T-helper 1 cell treated with Interleukin-12 subunit alpha and Interleukin-12 subunit beta and Interleukin-4 antibody, amounts not matched to agents 30 ng/mL and 1 ng/mL, for 36 hours (primary cell): ENCODE measurements around the gene TTC31. TPM values are rescaled to one million over a fixed set of nuclear protein-coding genes. Genes with fewer than 3 reads are reported as not detected.
"Not testable (repeated sequence)": the region's sequence is repeated elsewhere in the genome, so short reads cannot be mapped to it uniquely, and the experiment has no call there.

Experiments
- intact Hi-C: fragments of 100-400 bp; cut with micrococcal nuclease; formaldehyde crosslinking; loops from one replicate; pipeline ENCODE4 v1.15.1; 2024
- total RNA-seq: library from RNA; stranded (reverse); gene quantifications from 2 replicates; pipeline ENCODE4 v1.2.3, GENCODE V29; 2022

The TTC31 gene
- total RNA-seq, 1 donor from 2014 or later: 47.9 TPM

DNA sequence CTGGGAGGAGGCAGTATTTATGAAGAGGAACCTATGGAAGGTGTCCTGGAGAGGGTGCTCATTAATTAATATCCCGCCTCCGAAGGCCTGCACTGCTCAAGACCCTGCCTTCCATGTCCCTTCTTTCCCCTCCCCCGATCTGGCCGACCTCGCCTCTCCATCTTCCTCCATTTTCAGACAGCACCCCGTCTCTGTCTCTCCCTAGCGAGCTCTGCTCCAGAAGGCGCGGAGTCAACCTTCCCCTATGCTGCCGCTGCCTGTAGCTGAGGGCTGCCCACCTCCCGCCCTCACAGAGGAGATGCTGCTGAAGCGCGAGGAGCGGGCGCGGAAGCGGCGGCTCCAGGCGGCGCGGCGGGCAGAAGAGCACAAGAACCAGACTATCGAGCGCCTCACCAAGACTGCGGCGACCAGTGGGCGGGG is 25.7 kb upstream of the TTC31 start:
- intact Hi-C loops: loop anchor here (5.0 kb wide), 1 partner anchor 1070 kb away; the partner anchor contains the start of gene ALMS1

DNA sequence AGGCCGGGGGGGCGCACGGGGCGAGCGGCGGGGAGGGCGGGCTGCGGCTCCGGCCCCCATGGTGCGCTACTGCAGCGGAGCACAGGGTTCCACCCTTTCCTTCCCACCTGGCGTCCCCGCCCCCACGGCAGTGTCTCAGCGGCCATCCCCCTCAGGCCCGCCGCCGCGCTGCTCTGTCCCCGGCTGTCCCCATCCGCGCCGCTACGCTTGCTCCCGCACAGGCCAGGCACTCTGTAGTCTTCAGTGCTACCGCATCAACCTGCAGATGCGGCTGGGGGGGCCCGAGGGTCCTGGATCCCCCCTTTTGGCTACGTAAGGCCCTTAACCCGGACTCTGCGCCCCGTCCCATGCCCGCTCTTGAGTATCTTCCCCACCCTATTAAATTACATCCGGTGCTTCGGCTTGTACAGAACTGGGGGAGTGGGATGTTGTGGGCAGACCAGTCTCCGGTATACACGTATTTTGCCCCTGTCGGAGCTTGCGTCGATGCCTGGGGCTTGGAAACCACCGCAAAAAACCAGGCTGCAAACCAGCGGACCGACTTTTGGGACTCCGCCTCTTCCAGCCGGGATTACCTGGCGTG is 25.2 kb upstream of the TTC31 start:
- intact Hi-C loops: loop anchor here (1.0 to 5.0 kb wide), 15 partner anchors 9 to 1223 kb away; partner anchors contain the start of genes ALMS1, AUP1, C2orf81 and CCT7

DNA sequence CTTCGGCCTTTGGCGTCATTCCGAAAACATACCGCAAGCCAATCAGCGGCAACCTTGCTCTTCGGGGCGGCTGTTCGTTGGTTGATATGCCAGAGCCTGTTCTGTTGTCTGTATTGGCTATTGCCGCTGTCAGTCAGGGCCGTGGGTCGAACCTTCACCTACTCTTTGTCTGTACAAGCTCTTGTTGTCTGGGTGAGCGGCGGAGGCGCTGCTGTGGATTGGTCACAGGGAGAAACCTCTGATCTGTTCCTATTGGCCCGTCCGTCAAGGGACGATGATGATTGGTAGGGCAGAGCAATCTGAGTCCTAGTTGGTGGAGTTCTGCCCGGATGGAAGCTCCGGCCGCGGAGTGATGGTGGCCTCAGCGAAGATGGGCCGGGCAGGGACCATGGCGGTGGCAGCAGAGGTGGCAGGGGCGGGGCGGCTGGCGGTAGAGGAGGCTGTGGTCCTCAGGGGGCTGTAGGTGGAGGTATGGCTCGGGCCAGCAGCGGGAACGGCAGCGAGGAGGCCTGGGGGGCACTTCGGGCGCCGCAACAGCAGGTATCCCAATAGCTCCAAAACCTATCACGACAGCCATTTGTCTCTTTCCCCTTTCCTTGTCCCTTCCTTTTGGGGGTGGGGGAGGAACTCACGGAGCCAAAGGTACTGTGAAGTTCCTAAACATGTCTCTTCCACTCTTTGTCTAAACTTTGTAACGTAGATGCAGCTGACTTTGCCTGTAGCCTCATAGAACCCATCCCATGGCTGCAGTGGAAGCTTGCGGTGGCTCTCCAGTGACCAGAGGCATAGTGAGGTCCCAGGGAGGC is 24.5 kb upstream of the TTC31 start, which contains the start of gene WBP1:
WBP1 (plus strand) TSS at position 307 of the 806 bp plus-strand sequence; CDS start at position 472, 165 bp downstream.
- intact Hi-C loops: loop anchor here (1.0 to 5.0 kb wide), 15 partner anchors 8 to 1224 kb away; partner anchors contain the start of genes ALMS1, AUP1, C2orf81 and CCT7

DNA sequence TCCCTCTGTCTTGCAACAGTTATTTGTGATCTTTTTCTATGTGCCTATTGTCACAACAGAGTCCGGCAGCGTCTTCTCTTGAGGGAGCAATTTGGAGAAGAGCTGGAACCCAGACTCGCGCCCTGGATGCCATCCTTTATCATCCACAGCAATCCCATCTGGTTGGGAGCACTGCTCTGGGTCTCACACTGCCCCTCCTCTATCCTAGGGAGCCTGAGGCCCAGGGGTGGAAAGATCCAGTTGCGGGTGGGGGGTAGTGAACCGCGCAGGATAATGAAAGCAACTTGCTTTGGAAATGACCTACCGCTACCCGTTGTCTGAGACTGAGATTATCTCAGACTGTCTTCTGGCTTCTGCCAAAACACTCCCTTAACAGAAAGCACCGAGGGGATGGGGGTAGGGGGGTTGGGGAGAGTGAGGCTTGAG is 23.9 kb upstream of the TTC31 start:
- intact Hi-C loops: loop anchor here (1.0 to 5.0 kb wide), 15 partner anchors 7 to 1225 kb away; partner anchors contain the start of genes ALMS1, AUP1, C2orf81 and CCT7

DNA sequence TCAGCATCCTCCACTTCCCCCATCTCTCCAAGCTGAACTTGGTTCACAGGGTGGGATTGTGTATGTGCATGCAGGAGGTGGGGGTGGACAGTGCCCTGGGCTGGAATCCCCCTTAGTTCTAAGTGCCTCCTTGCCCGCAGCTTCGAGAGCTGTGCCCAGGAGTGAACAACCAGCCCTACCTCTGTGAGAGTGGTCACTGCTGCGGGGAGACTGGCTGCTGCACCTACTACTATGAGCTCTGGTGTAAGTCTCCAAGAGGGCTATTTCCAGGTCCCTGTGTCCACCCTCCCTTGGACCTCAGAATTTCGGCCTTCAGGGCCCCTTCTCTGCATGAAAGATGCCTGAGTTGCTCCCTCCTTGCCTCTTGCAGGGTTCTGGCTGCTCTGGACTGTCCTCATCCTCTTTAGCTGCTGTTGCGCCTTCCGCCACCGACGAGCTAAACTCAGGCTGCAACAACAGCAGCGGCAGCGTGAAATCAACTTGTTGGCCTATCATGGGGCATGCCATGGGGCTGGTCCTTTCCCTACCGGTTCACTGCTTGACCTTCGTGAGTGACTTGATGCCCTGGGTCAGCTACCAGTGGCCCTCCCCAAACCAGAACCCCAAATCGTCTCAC is 23.3 kb upstream of the TTC31 start:
- intact Hi-C loops: loop anchor here (2.0 to 5.0 kb wide), 4 partner anchors 195 to 1072 kb away; partner anchors contain the start of genes ALMS1 and SEMA4F

DNA sequence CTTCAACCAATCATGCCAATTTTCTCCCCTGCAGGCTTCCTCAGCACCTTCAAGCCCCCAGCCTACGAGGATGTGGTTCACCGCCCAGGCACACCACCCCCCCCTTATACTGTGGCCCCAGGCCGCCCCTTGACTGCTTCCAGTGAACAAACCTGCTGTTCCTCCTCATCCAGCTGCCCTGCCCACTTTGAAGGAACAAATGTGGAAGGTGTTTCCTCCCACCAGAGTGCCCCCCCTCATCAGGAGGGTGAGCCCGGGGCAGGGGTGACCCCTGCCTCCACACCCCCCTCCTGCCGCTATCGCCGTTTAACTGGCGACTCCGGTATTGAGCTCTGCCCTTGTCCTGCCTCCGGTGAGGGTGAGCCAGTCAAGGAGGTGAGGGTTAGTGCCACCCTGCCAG is 22.7 kb upstream of the TTC31 start:
- intact Hi-C loops: not testable (repeated sequence)

DNA sequence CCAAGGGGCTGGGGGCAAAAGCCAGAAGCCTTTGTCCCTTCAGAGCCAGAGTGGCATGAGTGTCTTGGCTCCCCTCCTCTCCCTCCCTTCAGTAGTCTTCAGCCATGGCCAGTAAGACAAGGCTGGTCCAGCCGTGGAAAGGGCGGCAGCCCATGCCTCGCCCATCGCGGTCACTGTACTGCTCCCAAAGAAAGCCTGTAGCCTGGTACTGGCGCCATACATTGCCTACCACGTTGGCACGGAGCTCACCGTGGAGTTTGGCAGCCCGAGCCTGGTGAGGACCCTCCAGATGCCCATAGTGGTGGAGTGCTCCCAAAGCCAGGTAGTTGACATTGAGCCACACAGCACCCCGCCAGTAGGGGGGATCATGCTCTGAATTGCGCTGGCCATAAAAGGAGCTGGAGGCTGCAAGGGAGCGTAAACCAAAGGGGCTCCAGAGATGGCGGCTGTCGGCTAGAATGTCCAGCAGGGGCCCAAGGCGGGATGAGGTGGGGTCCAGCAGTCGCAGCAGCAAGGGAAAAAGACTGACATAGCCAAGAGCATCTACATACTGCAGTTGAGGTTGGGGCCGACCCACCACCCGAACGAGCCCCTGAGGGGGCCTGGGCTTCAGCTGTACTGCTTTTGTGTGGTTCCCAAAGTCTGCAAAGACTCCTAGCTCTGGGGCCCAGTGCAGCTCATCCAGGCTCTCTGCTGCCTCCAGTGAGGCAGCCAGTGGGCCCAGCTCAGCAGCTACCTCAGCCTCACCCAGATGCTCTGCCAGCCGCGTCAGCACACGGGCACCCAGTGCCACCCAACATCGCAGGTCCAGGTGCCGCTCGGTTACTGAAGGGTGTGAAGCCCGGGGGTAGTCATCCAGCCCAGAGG is 21.5 kb upstream of the TTC31 start:
- intact Hi-C loops: no loop called here

DNA sequence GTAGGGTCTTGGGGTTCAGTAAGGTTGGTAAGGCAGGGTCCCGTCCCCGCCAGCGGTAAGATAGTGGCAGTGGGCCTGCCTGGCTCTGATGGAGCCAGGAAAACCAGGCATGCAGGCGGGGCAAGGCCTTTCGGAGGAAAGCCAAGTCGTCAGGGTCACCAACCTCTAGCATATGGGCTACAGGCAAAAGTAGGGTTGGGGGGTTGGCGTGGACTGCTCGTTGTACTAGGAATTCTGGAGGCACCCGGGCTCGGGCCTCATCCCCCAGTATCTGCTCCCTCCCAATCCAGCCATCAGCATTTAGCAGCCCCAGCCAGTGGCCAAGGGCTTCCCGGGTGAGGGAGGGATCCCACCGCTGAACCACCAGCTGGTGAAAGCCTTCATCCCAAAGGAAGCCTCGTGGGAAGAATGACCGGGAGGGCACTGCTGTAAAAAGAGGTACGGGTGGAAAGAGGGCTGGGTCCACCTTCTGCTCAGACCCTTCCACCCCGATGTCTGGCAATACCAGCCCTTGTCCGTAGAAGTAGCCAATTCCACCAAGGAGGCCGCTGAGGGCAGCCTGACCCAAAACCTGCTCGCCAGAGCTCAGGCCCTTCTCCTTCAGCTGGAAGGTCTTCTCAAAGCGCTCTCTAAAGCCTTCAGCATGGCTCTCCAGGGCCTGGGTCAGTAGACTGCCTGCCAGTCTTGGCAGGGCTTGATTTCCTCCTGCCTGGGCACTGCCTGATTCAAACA is 20.7 kb upstream of the TTC31 start:
- intact Hi-C loops: no loop called here

DNA sequence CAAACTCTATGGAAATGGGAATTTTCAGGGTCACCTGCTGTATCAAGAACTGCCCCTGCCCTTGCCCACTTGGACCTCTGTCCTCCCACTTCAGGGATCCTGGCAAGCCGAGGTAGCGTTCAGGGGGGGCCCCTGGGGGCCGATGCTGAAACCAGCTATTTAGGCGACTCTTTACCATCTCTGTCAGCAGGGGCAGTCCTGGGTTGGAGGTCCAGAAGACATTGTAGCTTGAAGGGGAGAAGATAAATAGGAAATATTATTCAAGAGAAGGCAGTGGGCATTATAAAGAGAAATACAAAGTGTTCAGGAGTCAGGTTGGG is 20.1 kb upstream of the TTC31 start:
- intact Hi-C loops: no loop called here

DNA sequence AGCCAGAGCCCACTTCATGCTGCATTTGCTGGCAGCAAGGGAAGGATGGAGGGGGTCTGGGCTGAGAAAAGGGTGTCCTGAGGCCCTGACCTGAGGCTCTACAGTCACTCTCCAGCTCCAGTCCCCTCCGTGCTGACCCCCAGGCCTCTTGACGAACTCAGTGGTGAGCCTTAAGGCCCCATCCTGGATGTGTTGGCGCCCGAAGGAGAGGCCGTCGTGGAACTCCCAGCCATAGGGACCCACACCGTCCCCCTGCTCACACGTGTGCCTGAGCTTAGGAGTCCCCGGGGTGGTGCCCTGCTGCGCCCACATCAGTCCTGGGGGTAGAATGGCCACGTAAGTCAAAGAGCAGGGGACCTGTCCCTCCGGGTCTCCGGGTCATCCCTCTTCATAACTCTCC is 18.5 kb upstream of the TTC31 start:
- intact Hi-C loops: loop anchor here (1.0 kb wide), 1 partner anchor 8 kb away; the partner anchor contains the start of gene MRPL53

DNA sequence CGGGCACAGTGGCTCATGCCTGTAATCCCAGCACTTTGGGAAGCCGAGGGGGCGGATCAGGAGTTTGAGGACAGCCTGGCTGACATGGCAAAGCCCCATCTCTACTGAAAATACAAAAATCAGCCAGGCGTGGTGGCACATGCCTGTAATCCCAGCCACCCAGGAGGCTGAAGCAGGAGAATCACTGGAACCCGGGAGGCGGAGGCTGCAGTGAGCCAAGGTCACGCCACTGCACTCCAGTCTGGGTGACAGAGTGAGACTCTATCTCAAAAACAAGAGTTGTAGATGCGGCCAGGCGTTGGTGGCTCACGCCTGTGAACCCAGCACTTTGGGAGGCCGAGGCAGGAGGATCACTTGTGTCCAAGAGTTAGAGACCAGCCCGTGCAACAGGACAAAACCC is 12.1 kb upstream of the TTC31 start:
- intact Hi-C loops: loop anchor here (5.0 kb wide), 1 partner anchor 1238 kb away; the partner anchor contains the start of genes CCT7 and PRADC1

DNA sequence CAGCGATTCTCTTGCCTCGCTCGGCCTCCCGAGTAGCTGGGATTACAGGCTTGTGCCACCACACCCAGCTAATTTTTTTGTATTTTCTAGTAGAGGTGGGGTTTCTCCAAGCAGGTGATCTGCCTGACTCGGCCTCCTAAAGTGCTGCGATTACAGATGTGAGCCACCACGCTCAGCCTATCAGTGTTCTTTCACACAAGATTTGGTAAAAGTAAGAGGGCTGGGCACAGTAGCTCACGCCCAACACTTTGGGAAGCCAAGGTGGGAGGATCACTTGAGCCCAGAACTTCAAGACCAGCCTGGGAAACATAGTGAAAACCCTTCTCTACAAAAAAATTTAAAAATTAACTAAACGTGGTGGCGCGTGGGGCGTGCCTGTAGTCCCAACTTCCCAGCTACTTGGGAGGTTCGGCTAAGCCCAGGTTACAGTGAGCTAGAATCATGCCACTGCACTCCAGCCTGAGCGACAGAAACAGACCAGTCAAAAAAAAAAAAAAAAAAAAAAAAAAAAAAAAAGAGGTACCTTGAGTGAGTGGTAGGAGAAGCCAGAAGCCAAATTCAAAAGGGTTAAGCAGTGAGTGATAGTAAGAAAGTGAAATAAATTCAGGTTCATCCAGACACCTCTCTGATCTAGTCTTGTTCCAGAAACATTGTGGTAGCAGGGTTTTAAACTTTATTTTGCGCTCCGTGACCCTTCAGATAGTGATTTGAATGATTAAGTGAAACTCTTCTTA is 11.4 kb upstream of the TTC31 start:
- intact Hi-C loops: loop anchor here (1.0 to 5.0 kb wide), 11 partner anchors 7 to 1239 kb away; partner anchors contain the start of genes AUP1, C2orf81, CCT7 and HTRA2

DNA sequence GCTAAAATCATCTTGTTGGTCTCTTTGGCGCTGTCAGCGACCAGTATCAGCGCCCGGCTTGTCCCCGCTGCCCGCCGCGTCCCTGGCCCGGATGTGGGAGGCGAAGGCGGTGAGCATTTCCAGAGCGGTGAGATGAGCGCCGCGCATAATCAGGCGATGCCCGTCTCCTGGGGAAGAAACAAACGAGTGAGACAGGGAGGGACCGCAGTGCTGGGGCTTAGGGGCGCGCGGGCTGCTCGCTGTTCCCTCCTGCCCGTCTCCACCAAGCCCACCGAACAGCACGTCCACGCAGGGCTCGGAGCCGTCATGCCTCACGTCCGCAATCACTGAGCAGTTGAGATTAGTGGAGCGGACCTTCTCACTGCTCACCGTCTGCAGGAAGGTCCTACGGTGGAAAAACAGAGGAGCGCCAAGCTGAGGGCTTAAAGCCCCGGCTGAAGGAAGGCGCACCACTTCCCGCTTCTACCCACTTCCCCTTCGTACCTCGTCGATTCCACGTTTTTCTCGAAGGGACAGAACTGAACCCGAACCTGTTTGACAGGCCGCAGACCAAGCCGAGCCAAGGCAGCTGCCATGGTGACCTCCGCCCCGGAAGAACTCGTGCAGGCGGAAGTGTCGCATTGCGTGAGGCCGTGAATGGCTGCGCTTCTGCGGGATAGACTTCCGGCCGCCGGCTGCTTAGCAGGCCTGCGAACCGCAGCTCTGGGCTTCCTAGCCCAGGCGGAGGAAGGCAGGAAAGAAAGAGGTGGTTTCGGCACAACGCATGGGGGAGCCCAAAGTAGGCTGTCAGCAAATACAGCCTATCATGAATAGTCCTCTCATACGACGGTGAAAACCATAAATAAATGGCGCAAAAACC is 10.6 kb upstream of the TTC31 start, which contains the start of gene MRPL53:
MRPL53 (minus strand) TSS at position 595 of the 859 bp plus-strand sequence; CDS start at position 575, 20 bp downstream.
- intact Hi-C loops: loop anchor here (1.0 to 5.0 kb wide), 11 partner anchors 8 to 1240 kb away; partner anchors contain the start of genes AUP1, C2orf81, CCT7 and HTRA2

DNA sequence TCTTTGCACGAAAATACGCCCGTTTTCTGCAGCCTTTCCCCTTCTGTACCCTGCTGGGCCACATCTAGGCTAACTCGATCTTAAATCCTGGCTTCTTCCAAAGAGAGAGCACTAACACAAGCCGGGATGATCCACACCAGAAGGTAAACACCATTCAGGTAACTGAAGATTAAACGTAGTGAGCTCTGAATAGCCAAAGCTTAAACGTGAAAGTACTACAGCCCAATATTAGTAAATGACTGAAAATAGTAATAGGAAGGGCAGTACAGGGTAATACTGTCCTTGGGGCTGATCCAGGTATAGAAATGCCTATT is 10.0 kb upstream of the TTC31 start:
- intact Hi-C loops: loop anchor here (1.0 to 5.0 kb wide), 11 partner anchors 9 to 1241 kb away; partner anchors contain the start of genes AUP1, C2orf81, CCT7 and HTRA2

DNA sequence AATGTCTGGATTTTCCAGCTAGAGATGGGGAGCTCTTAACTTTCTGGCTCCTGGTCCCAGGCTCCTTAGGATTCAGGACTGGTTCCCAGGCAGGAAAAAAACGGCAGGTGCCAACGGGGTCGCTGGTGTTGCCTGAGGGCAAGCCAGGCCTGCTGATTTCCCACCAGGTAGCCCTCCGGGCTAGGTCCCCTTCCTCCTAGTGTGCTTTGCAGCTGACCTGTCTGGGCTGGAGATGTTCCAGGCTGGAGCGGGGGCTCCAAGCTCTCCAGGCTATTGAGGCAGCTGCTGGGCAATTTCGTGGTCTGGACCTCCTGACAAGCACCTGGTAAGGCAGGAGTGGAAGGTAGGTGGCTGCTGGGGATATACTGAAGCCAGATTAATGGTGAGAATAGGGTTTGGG is 8.4 kb upstream of the TTC31 start:
- intact Hi-C loops: loop anchor here (5.0 kb wide), 1 partner anchor 1242 kb away; the partner anchor contains the start of genes CCT7 and PRADC1

DNA sequence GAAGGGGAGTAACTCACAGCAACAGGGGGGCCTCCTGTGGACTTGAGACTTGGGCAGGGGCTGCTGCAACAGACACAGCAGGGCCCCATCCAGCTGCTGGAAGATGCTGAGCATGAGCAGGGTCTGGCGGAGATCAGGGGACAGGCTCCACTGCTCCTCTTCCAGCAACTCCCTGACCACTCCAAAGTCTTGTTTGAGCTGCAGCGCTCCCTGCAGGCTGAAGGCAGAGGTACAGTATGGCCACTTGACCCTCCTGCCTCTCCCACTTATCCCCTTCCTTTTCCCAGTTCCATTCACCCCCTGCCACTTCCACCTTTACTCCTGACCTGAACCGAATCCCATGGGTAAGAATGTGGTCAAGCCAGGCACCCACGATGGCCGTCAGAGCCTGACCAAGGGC is 8.0 kb upstream of the TTC31 start:
- intact Hi-C loops: loop anchor here (5.0 kb wide), 1 partner anchor 1243 kb away; the partner anchor contains the start of genes CCT7 and PRADC1

DNA sequence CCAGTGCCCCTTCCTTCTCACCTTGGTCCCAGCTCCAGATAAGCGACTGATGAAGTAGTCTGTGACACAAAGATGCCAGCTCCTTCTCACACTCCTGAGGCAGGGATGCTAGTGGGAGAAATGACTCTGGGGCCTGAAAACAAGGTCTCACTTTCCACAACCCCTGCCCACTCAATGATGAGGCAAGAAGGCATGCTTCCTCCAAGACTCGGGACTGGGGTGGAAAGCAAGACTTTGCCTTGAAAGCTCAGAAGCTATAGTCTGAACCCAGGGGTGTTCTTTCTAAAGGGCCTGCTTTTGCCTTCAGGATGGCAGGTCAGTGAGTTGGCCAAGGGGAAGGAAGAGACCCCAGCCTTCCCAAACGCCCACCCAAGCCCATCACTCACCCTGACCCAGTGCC is 1.4 kb upstream of the TTC31 start:
- intact Hi-C loops: no loop called here
